Activated T-helper 17 cell treated with anti-CD3 and anti-CD28 coated beads, Interleukin-2, amount 50 U/mL, for 72 hours (primary cell): ENCODE data around the gene GPR89B. TPM values are rescaled to one million over a fixed set of nuclear protein-coding genes. Genes with fewer than 3 reads are reported as not detected.
A peak's percentile ranks its signal among the peaks of the same experiment; 100 is the strongest.
"Not testable (repeated sequence)": the region's sequence is repeated elsewhere in the genome, so short reads cannot be mapped to it uniquely, and the experiment has no call there.

ENCODE experiments used
- ATAC-seq: fragments of 150-1000 bp; cut with Tn5 transposase; replicated peaks from 2 replicates; pipeline ENCODE4 v1.10.0; 2021; ENCODE audit warnings: mild to moderate bottlenecking, moderate library complexity
- H3K27ac Mint-ChIP-seq: one replicate; pipeline ENCODE4 v1.8.0; 2022; ENCODE audit warnings: mixed read lengths
- H3K27me3 Mint-ChIP-seq: one replicate; pipeline ENCODE4 v1.8.0; 2022; ENCODE audit warnings: mixed read lengths
- H3K36me3 Mint-ChIP-seq: one replicate; pipeline ENCODE4 v1.8.0; 2022; ENCODE audit warnings: low read depth, mild to moderate bottlenecking, mixed read lengths
- H3K4me1 Mint-ChIP-seq: one replicate; pipeline ENCODE4 v1.8.0; 2022; ENCODE audit warnings: mixed read lengths
- H3K4me3 Mint-ChIP-seq: one replicate; pipeline ENCODE4 v1.8.0; 2022; ENCODE audit warnings: mild to moderate bottlenecking, mixed read lengths
- H3K9me3 Mint-ChIP-seq: one replicate; pipeline ENCODE4 v1.8.0; 2022; ENCODE audit warnings: mixed read lengths
- total RNA-seq, 2 donors: library from RNA; stranded (reverse); gene quantifications; one replicate each; pipeline ENCODE4 v1.2.3, GENCODE V29; 2022

GPR89B gene
- total RNA-seq, 2 donors from 2014 or later: 11.0 to 13.1 TPM

DNA sequence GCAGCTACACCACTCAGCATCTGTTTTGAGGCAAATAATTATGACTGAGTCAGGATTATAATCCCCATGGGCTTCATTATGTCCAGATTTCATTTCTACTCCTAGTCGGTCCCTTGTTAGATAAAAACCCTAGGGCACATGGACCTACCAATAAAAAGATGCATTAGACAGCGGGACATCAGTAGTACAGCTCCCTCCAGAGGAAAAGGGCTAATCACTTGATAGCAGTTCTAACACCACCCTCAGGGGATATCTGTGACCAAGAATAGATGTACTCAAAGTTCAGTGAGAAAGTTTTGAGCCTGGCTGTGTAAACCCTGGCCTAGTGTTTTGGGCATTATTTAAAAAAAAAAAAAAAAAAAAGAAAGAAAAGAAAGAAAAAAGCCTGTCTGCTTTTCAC lies 15.7 kb upstream of the GPR89B start:
- peaks cover 5% of the 10 kb centered on the region for H3K4me1 Mint-ChIP-seq
- no peak overlapping the region for H3K27ac Mint-ChIP-seq
- H3K9me3 Mint-ChIP-seq: no peaks in the 10 kb centered on the region
- ATAC-seq: no peak
- H3K36me3 Mint-ChIP-seq: no peaks in the 10 kb centered on the region
- H3K27me3 Mint-ChIP-seq: peaks cover 28% of the 10 kb centered on the region
- H3K4me3 Mint-ChIP-seq: no peak overlapping the region

DNA sequence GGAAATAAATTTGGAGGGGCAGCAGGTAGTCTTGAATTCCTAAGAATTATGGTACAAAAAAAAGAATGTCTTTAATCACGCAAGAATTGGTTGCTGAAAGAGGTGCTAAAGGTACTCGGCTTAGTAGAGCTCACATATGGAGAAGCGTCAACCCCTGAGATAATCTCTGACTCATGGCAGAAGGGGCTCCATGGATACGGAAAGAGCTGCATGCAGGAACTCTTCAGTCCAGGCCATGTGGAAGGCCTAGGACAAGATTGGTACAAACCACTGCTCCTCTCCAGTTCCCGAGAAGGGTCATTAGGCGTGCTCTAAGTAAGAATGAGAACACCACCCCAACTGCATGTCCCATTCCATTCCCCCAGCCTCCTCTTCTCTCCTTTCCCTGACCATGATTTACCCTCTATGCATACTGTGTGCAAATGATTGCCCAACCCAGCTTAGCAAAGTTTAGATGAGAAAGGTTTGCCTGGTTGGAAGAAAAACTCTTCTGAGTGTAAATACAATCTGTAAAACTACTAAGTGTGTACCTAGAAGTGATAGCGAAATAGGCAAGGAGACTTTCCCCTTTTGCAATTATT lies 14.8 kb upstream of the GPR89B start:
- Mint-ChIP-seq H3K27ac (no peak overlapping the region), H3K36me3 (no peaks in the 10 kb centered on the region), H3K9me3 (no peaks in the 10 kb centered on the region), H3K4me1 (peaks cover 4% of the 10 kb centered on the region), H3K4me3 (no peak overlapping the region), H3K27me3 (peaks cover 28% of the 10 kb centered on the region)
- ATAC-seq: no peak

DNA sequence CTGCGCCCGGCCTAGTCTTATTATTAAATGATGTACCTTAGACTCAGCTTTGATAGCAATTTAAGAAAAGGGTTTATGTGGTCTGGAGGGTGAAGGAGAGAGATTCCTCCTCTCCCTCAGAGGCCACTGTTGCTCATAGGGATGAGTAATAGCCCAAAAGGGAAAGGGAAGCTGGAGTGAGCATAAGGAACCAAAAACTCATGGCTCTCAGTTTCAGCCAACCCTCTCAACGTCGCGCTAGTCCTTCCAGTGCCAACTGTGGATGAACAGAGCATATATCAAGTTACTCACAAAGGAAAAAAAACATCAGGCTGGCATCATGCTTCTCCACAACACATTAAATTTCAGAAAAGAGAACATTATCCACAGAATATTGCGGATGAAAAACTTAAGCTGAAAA lies 8.3 kb upstream of the GPR89B start:
- ATAC-seq: peak; percentile 57
- H3K9me3 Mint-ChIP-seq: no peaks in the 10 kb centered on the region
- H3K4me1 Mint-ChIP-seq: peaks cover 4% of the 10 kb centered on the region
- H3K4me3 Mint-ChIP-seq: no peak overlapping the region
- H3K36me3 Mint-ChIP-seq: no peaks in the 10 kb centered on the region
- H3K27me3 Mint-ChIP-seq: peaks cover 15% of the 10 kb centered on the region
- no peak overlapping the region for H3K27ac Mint-ChIP-seq

DNA sequence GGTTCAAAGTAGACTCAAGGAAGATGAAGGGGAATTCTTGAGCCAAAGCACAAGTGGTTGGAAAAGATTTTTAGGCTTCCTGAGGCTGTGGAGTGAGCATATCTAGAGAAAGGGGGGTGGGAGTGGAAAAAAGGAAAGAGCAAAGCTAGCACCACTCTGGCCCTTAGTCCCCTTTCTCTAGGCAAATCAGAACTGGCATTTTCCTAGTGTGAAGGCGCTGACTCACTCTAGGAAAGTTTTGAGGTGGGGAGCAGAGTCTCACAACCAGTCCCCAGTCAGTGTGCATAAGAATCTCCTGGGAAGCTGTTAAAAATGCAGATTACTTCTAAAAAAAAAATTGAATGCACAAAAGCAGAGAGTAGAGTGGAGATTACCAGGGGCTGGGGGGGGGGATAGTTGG lies 3.4 kb upstream of the GPR89B start:
- no peaks in the 10 kb centered on the region for H3K9me3 Mint-ChIP-seq
- no peaks in the 10 kb centered on the region for H3K27me3 Mint-ChIP-seq
- H3K4me3 Mint-ChIP-seq: no peak overlapping the region
- ATAC-seq: no peak
- no peak overlapping the region for H3K27ac Mint-ChIP-seq
- H3K4me1 Mint-ChIP-seq: peaks cover 4% of the 10 kb centered on the region
- H3K36me3 Mint-ChIP-seq: no peaks in the 10 kb centered on the region

DNA sequence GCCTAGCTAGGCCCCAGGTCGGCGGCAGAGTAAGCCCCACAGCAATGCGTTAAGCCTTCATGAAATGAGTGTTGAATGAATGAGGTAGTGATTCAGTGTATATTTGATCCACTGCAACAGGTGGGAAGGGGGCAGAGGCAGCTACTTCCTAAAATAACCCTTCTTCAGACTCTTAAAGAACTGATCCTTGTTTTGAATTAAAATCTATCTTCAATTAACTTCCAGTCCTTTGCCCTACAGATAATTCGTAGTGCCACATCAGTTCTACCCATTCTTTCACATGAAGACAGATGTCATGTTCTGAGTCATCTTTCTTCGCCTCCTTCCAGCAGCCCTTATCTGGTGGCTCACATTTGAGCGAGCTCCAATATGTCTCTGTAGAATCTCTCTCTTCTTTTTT lies 1.0 kb upstream of the GPR89B start:
- not testable (repeated sequence) for H3K27ac Mint-ChIP-seq, H3K27me3 Mint-ChIP-seq, ATAC-seq, H3K4me3 Mint-ChIP-seq, H3K36me3 Mint-ChIP-seq, H3K9me3 Mint-ChIP-seq
- H3K4me1 Mint-ChIP-seq: peaks cover 18% of the 10 kb centered on the region

DNA sequence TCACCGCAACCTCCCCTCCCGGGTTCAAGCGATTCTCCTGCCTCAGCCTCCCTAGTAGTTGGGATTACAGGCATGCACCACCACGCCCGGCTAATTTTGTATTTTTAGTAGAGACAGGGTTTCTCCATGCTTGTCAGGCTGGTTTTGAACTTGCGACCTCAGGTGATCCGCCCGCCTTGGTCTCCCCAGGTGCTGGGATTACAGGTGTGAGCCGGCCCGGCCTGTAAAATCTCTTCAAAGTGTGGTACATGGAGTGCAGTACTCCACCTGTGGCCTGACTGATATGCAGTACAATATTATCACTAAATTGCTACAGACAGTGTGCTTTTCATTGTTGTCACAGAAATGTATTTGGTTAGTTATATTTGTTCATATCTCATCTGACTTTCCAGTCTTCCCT lies 531 bp upstream of the GPR89B start:
- not testable (repeated sequence) for H3K9me3 Mint-ChIP-seq, ATAC-seq, H3K27ac Mint-ChIP-seq, H3K27me3 Mint-ChIP-seq, H3K4me3 Mint-ChIP-seq, H3K36me3 Mint-ChIP-seq
- peaks cover 22% of the 10 kb centered on the region for H3K4me1 Mint-ChIP-seq

DNA sequence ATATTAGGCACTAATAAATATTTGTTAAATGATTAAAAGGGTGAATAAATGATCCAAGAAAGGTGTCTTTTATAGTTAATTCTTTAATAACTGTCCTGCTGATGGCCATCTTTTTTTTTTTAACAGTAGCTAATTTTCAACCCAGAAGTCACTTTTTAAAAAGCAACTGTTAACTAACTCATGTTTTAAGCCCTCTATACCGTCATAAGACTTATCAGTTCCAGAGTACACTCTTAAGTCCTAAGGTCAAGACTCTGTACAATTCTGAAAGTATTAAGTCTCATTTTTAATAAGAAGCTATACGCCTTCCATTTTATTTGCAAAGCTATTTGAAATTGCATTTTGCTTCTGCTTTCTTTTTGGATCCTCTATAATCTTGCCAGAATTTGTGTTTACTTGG lies 2.9 kb downstream of the GPR89B start:
- H3K4me3 Mint-ChIP-seq: peak overlapping the region; percentile 73
- not testable (repeated sequence) for ATAC-seq, H3K9me3 Mint-ChIP-seq, H3K36me3 Mint-ChIP-seq, H3K27ac Mint-ChIP-seq, H3K27me3 Mint-ChIP-seq
- peaks cover 23% of the 10 kb centered on the region for H3K4me1 Mint-ChIP-seq

DNA sequence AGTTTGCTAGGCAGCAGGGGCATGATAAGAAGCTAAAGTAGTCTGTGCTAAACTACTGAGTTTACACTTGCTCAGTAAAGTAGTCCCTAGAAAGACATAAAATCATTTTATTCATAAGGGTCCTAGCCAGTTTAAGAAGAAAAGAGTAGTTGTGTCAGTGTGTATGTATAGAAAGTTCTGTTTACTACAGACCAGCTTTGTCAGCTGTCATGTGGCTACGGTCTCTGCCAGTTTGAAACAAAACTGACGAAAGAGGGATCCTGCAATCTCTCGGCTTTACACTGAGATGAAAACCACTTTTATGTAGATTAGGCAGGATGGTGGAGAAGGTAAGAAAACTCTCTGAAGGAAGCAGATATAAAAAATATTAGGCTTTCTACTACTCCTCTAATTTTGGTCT lies 7.1 kb downstream of the GPR89B start:
- Mint-ChIP-seq H3K4me1 (peaks cover 20% of the 10 kb centered on the region), H3K36me3 (peaks cover 24% of the 10 kb centered on the region)
- not testable (repeated sequence) for H3K27ac Mint-ChIP-seq, H3K27me3 Mint-ChIP-seq, ATAC-seq, H3K9me3 Mint-ChIP-seq, H3K4me3 Mint-ChIP-seq

DNA sequence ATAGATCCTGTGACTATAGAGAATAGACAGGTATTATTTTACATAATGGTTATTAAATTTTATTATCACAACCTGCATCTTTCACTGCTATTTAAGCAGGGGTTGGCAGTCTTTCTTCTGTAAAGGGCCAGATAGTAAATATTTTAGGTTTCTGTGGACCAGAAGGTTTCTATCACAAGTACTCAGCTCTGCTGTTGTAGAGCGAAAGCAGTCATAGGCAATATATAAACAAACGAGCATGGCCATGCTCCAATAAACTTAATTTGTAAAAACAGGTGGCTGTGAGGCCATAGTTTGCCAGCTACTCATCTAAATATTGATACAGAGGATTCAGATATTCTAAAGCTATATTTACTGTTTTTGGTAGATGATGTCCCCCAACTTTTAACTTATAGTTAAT lies 12.2 kb downstream of the GPR89B start:
- peaks cover 18% of the 10 kb centered on the region for H3K36me3 Mint-ChIP-seq
- H3K27ac Mint-ChIP-seq, H3K4me1 Mint-ChIP-seq, H3K9me3 Mint-ChIP-seq, ATAC-seq, H3K4me3 Mint-ChIP-seq, H3K27me3 Mint-ChIP-seq: not testable (repeated sequence)

DNA sequence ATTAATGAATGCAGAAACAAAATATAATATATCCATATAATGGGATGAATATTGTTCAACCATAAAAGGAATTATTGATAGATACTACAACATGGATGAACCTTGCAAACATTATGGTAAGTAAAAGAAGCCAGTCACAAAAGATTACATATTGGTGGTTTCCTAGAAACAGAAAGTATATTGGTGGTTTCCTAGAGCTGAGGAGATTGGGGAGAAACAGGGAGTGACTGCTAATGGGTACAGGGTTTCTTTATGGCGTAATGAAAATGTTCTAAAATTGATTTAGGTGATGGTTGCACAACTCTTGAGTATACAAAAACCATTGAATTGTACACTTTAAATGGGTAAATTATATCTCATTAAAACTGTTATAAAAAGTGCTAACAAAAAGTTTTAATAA lies 14.3 kb downstream of the GPR89B start:
- H3K36me3 Mint-ChIP-seq: peaks cover 17% of the 10 kb centered on the region
- not testable (repeated sequence) for ATAC-seq, H3K4me1 Mint-ChIP-seq, H3K4me3 Mint-ChIP-seq, H3K27ac Mint-ChIP-seq, H3K27me3 Mint-ChIP-seq, H3K9me3 Mint-ChIP-seq

DNA sequence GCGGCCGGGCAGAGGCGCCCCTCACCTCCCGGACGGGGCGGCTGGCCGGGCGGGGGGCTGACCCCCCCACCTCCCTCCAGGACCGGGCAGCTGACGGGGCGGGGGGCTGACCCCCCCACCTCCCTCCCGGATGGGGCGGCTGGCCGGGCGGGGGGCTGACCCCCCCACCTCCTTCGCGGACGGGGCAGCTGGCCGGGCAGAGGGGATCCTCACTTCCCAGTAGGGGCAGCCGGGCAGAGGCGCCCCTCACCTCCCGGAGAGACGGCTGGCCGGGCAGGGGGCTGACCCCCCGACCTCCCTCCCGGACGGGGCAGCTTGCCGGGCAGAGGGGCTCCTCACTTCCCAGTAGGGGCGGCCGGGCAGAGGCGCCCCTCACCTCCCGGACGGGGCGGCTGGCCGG lies 21.3 kb downstream of the GPR89B start:
- not testable (repeated sequence) for H3K4me1 Mint-ChIP-seq, ATAC-seq, H3K4me3 Mint-ChIP-seq, H3K36me3 Mint-ChIP-seq, H3K27me3 Mint-ChIP-seq, H3K27ac Mint-ChIP-seq, H3K9me3 Mint-ChIP-seq

DNA sequence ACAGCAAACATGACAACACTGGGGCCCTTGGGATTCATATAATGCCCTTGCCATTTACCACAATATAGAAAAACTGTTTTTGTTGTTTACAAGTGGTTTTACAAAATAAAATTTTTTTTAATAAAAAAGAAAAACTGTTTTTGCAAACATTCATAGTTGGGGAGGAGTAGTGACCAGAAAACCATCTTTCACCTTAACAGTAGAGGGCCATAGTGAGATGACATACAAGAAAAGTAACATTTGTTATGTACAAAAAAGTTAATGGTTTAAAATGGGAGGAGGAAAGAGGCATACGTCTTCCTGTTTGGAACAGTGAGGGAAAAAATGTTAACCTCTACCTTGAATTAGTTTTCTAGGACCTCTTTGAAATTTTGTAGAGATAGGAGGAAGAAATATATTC lies 30.7 kb downstream of the GPR89B start:
- not testable (repeated sequence) for H3K4me3 Mint-ChIP-seq, H3K27ac Mint-ChIP-seq, H3K27me3 Mint-ChIP-seq, H3K36me3 Mint-ChIP-seq, H3K4me1 Mint-ChIP-seq, ATAC-seq, H3K9me3 Mint-ChIP-seq

DNA sequence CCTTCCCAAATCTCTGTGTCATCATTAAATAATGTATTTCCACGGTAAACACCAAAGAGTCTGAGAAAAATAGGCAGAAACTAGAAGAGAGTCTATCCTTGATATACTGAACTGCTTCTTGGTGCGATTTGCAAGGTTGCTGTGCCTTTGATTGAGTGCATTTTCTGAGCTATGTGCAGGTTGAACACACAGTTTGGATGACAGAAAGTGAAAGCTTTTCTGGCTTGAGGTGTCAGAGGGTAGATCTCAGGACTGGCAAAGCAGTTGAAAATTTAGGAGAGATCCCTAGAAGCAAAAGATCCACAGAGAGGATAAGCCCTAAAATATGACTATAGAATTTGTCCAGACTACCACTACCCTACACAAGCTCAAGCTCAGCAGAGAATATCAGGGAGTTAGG lies 31.5 kb downstream of the GPR89B start:
- not testable (repeated sequence) for H3K36me3 Mint-ChIP-seq, H3K4me1 Mint-ChIP-seq, H3K27ac Mint-ChIP-seq, ATAC-seq, H3K27me3 Mint-ChIP-seq, H3K9me3 Mint-ChIP-seq, H3K4me3 Mint-ChIP-seq

DNA sequence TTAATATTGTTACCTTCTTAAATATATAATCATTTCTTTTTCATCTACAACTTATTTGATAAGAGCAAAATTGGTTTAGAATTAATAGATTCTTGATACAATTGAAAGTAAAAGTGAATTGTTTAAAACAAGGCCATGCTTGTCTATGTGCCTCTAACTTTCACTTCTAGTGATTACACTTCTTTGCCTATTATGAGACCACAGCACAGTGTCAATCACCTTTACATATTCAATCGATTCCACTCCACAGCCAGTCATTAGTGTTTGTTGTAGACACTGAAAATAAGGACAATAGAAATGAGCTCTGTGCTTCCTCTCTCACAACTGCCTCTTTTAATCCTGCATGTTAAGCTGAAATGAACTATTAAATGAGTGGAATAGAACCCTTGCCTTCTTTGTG lies 36.4 kb downstream of the GPR89B start:
- not testable (repeated sequence) for H3K27me3 Mint-ChIP-seq, H3K27ac Mint-ChIP-seq, H3K4me1 Mint-ChIP-seq, H3K4me3 Mint-ChIP-seq, H3K36me3 Mint-ChIP-seq, H3K9me3 Mint-ChIP-seq, ATAC-seq

DNA sequence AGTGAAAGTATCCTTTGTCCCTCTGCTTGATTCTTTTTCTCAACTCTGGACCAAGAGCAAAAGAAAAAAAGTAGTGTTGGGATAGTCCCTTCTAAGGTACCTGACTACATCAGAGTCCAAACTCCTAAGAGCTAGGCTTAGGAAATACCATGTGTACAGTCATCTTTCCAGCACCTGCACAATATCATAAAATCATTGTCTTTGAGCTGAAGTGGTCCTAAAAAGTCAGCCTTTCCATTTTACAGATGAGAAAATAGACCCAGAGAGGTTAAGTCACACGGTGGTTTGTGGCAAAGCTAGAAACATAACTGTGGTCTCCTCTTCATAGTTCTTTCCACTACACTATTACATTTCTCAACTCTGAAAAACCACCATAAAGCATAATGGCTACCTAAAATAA lies 38.4 kb downstream of the GPR89B start:
- peaks cover 28% of the 10 kb centered on the region for H3K36me3 Mint-ChIP-seq
- H3K4me3 Mint-ChIP-seq, H3K27me3 Mint-ChIP-seq, H3K4me1 Mint-ChIP-seq, H3K9me3 Mint-ChIP-seq, H3K27ac Mint-ChIP-seq: not testable (repeated sequence)
- peak; percentile 94 for ATAC-seq

DNA sequence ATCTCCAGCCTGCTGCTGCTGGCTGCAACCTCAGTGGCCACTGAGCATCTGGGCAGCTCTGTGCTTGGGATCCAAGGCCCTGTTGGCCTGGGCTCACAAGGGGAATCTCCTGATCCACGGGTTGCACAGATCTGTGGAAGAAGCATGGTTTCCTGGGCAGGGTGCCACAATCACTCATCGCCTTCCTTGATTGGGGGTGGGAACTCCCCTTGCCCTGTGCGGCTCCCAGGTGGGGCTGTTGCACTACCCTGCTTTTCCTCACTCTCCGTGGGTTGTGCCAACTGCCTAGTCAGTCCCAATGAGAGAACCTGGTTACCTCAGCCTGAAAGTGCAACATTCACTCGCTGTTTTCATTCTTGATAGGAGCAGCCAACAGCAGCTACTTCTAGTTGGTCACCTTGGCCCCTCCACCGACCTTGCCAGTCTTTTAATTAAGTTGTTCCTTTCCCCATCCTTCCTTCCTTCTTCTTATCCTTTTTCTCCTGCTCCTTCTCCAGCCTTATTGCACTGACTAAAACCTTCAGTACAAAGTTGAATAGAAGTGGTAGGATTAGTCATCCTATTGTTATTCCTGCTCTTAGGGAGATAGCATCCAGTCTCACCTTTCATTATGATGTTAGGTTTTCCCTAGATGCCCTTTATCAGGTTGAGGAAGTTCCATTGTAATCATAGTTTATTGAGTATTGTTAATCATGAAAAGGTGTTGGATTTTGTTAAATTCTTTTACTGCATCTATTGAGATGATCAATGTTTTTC lies 50.9 kb downstream of the GPR89B start:
- peak; percentile 55 for ATAC-seq
- not testable (repeated sequence) for H3K9me3 Mint-ChIP-seq

More for the DNA sequence above, 50.9 kb downstream of the GPR89B start:
- not testable (repeated sequence) for H3K27me3 Mint-ChIP-seq, H3K4me1 Mint-ChIP-seq, H3K4me3 Mint-ChIP-seq, H3K27ac Mint-ChIP-seq
- peaks cover 39% of the 10 kb centered on the region for H3K36me3 Mint-ChIP-seq
